HEK293T (cell line): ENCODE results near the gene ALKBH8.

ENCODE experiments used
- ARNT ChIP-seq: fragments of 450-650 bp; IDR thresholded peaks from 2 replicates; pipeline ENCODE4 v1.6.1; 2017; ENCODE audit warnings: mild to moderate bottlenecking
- BHLHE40 ChIP-seq: fragments of 450-650 bp; IDR thresholded peaks from 2 replicates; pipeline ENCODE4 v1.6.1; 2016; ENCODE audit warnings: mild to moderate bottlenecking, moderate library complexity, borderline replicate concordance
- ELF4 ChIP-seq: fragments of 450-650 bp; IDR thresholded peaks from 2 replicates; pipeline ENCODE4 v1.6.1; 2017; ENCODE audit warnings: antibody characterized with exemption
- FOXA1 ChIP-seq: fragments of 450-650 bp; IDR thresholded peaks from 2 replicates; pipeline ENCODE4 v1.6.1; 2016; ENCODE audit warnings: mild to moderate bottlenecking
- FOXK2 ChIP-seq: fragments of 450-650 bp; IDR thresholded peaks from 2 replicates; pipeline ENCODE4 v1.6.1; 2016; ENCODE audit warnings: mild to moderate bottlenecking
- FOXM1 ChIP-seq: fragments of 450-650 bp; IDR thresholded peaks from 2 replicates; pipeline ENCODE4 v1.6.1; 2017; ENCODE audit warnings: mild to moderate bottlenecking, borderline replicate concordance
- L3MBTL2 ChIP-seq: fragments of 450-650 bp; conservative IDR thresholded peaks from 2 replicates; pipeline ENCODE4 v1.6.1; 2016; ENCODE audit warnings: mild to moderate bottlenecking
- SP1 ChIP-seq: fragments of 450-650 bp; IDR thresholded peaks from 2 replicates; pipeline ENCODE4 v1.6.1; 2017
- SUZ12 ChIP-seq: fragments of 450-650 bp; IDR thresholded peaks from 2 replicates; pipeline ENCODE4 v1.6.1; 2016; ENCODE audit warnings: mild to moderate bottlenecking
- TF ChIP-seq, protein P1 (sequence below): fragments of 450-650 bp; IDR thresholded peaks from 2 replicates; pipeline ENCODE4 v1.6.1; 2016

GRCh38 chr11:107587306-107587979 is 21.9 kb upstream of the ALKBH8 start:
- TF ChIP-seq SUZ12: no peak
- TF ChIP-seq FOXK2: no peak
- TF ChIP-seq BHLHE40: no peak
- TF ChIP-seq ELF4: no peak
- TF ChIP-seq, protein P1, sequence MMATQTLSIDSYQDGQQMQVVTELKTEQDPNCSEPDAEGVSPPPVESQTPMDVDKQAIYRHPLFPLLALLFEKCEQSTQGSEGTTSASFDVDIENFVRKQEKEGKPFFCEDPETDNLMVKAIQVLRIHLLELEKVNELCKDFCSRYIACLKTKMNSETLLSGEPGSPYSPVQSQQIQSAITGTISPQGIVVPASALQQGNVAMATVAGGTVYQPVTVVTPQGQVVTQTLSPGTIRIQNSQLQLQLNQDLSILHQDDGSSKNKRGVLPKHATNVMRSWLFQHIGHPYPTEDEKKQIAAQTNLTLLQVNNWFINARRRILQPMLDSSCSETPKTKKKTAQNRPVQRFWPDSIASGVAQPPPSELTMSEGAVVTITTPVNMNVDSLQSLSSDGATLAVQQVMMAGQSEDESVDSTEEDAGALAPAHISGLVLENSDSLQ: no peak
- TF ChIP-seq FOXA1: no peak
- TF ChIP-seq ARNT: no peak
- no peak for TF ChIP-seq L3MBTL2
- TF ChIP-seq SP1: no peak
- TF ChIP-seq FOXM1: no peak
